Endodermal cell (in vitro differentiated cells): ENCODE data around the gene SMCO3. TPM values are rescaled to one million over a fixed set of nuclear protein-coding genes. Genes with fewer than 3 reads are reported as not detected.
A peak's percentile ranks its signal among the peaks of the same experiment; 100 is the strongest.

Source experiments
- DNase-seq: peaks from one replicate; pipeline ENCODE4 v3.0.0-alpha.2; 2017
- H3K27ac ChIP-seq: 2 replicates; pipeline ENCODE4 v1.5.1; 2013; ENCODE audit warnings: mild to moderate bottlenecking, low read depth, low read length, moderate library complexity
- H3K27me3 ChIP-seq: 2 replicates; pipeline ENCODE4 v1.6.1; 2013; ENCODE audit warnings: mild to moderate bottlenecking, low read length, moderate library complexity; ENCODE audit not compliant: insufficient read depth, control insufficient read depth, poor library complexity, severe bottlenecking
- H3K36me3 ChIP-seq: 2 replicates; pipeline ENCODE4 v1.7.0; 2013; ENCODE audit warnings: mild to moderate bottlenecking, low read length, moderate library complexity; ENCODE audit not compliant: control insufficient read depth, insufficient read depth
- H3K4me1 ChIP-seq: one replicate; pipeline ENCODE4 v1.7.0; 2013; ENCODE audit warnings: low read length; ENCODE audit not compliant: control insufficient read depth, insufficient read depth
- H3K4me3 ChIP-seq: 2 replicates; pipeline ENCODE4 v1.5.1; 2013; ENCODE audit warnings: mild to moderate bottlenecking, low read length, moderate library complexity
- H3K9ac ChIP-seq: 2 replicates; pipeline ENCODE4 v1.6.1; 2013; ENCODE audit warnings: mild to moderate bottlenecking, low read length, moderate library complexity; ENCODE audit not compliant: poor library complexity, severe bottlenecking; ENCODE audit errors: extremely low read depth
- H3K9me3 ChIP-seq: 2 replicates; pipeline ENCODE4 v1.6.1; 2013; ENCODE audit warnings: mild to moderate bottlenecking, low read length, moderate library complexity; ENCODE audit not compliant: control insufficient read depth
- H3K27ac Mint-ChIP-seq: 2 replicates; pipeline ENCODE4 v1.8.0; 2020; ENCODE audit warnings: mixed read lengths
- H3K27me3 Mint-ChIP-seq: 2 replicates; pipeline ENCODE4 v1.8.0; 2021; ENCODE audit warnings: mild to moderate bottlenecking, mixed read lengths; ENCODE audit not compliant: insufficient read depth
- H3K36me3 Mint-ChIP-seq: 2 replicates; pipeline ENCODE4 v1.8.0; 2020; ENCODE audit warnings: low read depth, mixed read lengths
- H3K4me1 Mint-ChIP-seq: 2 replicates; pipeline ENCODE4 v1.8.0; 2020; ENCODE audit warnings: mixed read lengths
- H3K4me3 Mint-ChIP-seq: 2 replicates; pipeline ENCODE4 v1.8.0; 2020; ENCODE audit warnings: mild to moderate bottlenecking, moderate library complexity, mixed read lengths
- H3K9me3 Mint-ChIP-seq: 2 replicates; pipeline ENCODE4 v1.8.0; 2020; ENCODE audit warnings: mild to moderate bottlenecking, mixed read lengths
- CTCF ChIP-seq: fragments of 200-600 bp; sonication (generic); conservative IDR thresholded peaks from 2 replicates; pipeline ENCODE4 v1.5.0; 2021; ENCODE audit warnings: antibody characterized with exemption, mild to moderate bottlenecking
- WGBS, 2 experiments: methylation state at CpG; one replicate each; pipeline versions ENCODE4 v1.1.5 to v1.1.7; 2013; ENCODE audit warnings: missing lambda C conversion rate in 2 of 2, mixed read lengths in 1 of 2; ENCODE audit not compliant: insufficient coverage in 1 of 2, insufficient read length in 1 of 2; 5-methylcytosine and 5-hydroxymethylcytosine counted together
- total RNA-seq, 2 donors: library from RNA; stranded (reverse); fragmentation: NEBNext Ultra II Directional in 1 of 2; extraction: Animal tissue kit (Norgen Biotek cat#: 25700) in 1 of 2; gene quantifications; 2 replicates in 1 of 2; 3 replicates in 1 of 2; pipeline ENCODE4 v1.2.1, GENCODE V29; 2021

SMCO3 gene
- total RNA-seq, 2 donors from 2014 or later, result not detected

GRCh38 chr12:14803011-14803829 is 10.8 kb downstream of the SMCO3 start, which contains the start of the genes C12orf60 and WBP11:
TSS of gene C12orf60 (plus strand) at chr12:14803670. CDS start at chr12:14822936, 19,266 bp downstream.
TSS of gene WBP11 (minus strand) at chr12:14803478. CDS start at chr12:14801383, 2,095 bp downstream.
- no peaks in the 10 kb centered on the region for H3K27me3 Mint-ChIP-seq
- H3K4me3 ChIP-seq, result peak within 1 kb of the TSS; percentile 96
- H3K27me3 ChIP-seq, result no peaks in the 10 kb centered on the region
- WGBS, 2 experiments, result 0 to 1% methylated on average over 23 to 50 of the region's 50 CpGs
- peak within 1 kb of the TSS; percentile 97 for H3K9ac ChIP-seq
- H3K27ac ChIP-seq, result peak within 1 kb of the TSS; percentile 87
- no peaks in the 10 kb centered on the region for H3K9me3 Mint-ChIP-seq
- peaks cover 10% of the 10 kb centered on the region for H3K4me1 Mint-ChIP-seq
- peaks cover 15% of the 10 kb centered on the region for H3K36me3 ChIP-seq
- no peak within 1 kb of the TSS for H3K4me3 Mint-ChIP-seq
- no peaks in the 10 kb centered on the region for H3K9me3 ChIP-seq
- no peak within 1 kb of the TSS for H3K27ac Mint-ChIP-seq
- peaks cover 2% of the 10 kb centered on the region for H3K4me1 ChIP-seq
- no peak for TF ChIP-seq CTCF
- peaks cover 15% of the 10 kb centered on the region for H3K36me3 Mint-ChIP-seq
- peak; percentile 98 for DNase-seq

GRCh38 chr12:14802721-14803010 is 11.3 kb downstream of the SMCO3 start:
- WGBS, 2 experiments, result 0% methylated on average over 4 to 7 of the region's 7 CpGs

GRCh38 chr12:14802247-14802646 is 11.7 kb downstream of the SMCO3 start:
- TF ChIP-seq CTCF, result no peak
- Histone ChIP-seq H3K4me3 (peak overlapping the region; percentile 96), H3K9ac (peak overlapping the region; percentile 97), H3K27me3 (no peaks in the 10 kb centered on the region), H3K27ac (no peak overlapping the region), H3K36me3 (peaks cover 25% of the 10 kb centered on the region), H3K4me1 (peaks cover 2% of the 10 kb centered on the region), H3K9me3 (no peaks in the 10 kb centered on the region)
- Mint-ChIP-seq H3K27me3 (no peaks in the 10 kb centered on the region), H3K4me1 (peaks cover 10% of the 10 kb centered on the region), H3K9me3 (no peaks in the 10 kb centered on the region), H3K27ac (no peak overlapping the region), H3K4me3 (no peak overlapping the region), H3K36me3 (peaks cover 25% of the 10 kb centered on the region)
- WGBS, 2 experiments, result 83 to 90% methylated on average over 3 to 4 of the region's 4 CpGs
- no peak for DNase-seq

More at GRCh38 chr12:14802721-14803010, 11.3 kb downstream of the SMCO3 start:
- no peaks in the 10 kb centered on the region for H3K27me3 ChIP-seq
- no peaks in the 10 kb centered on the region for H3K9me3 ChIP-seq
- H3K27me3 Mint-ChIP-seq, result no peaks in the 10 kb centered on the region
- no peak for DNase-seq
- no peak for TF ChIP-seq CTCF
- peak overlapping the region; percentile 97 for H3K9ac ChIP-seq
- peaks cover 21% of the 10 kb centered on the region for H3K36me3 Mint-ChIP-seq
- H3K9me3 Mint-ChIP-seq, result no peaks in the 10 kb centered on the region
- H3K4me3 Mint-ChIP-seq, result no peak overlapping the region
- peaks cover 10% of the 10 kb centered on the region for H3K4me1 Mint-ChIP-seq
- peaks cover 20% of the 10 kb centered on the region for H3K36me3 ChIP-seq
- peak overlapping the region; percentile 87 for H3K27ac ChIP-seq
- H3K4me3 ChIP-seq, result peak overlapping the region; percentile 96
- H3K27ac Mint-ChIP-seq, result no peak overlapping the region
- H3K4me1 ChIP-seq, result peaks cover 2% of the 10 kb centered on the region
